Upper lobe of left lung (tissue), 4 donors: Measurements from ENCODE around the gene TBCD.

Source experiments
- EP300 ChIP-seq, 4 donors: sonication (generic); formaldehyde crosslinking; IDR thresholded peaks; one replicate each; pipeline ENCODE4 v1.5.1; 2017; ENCODE audit warnings: antibody characterized with exemption in 4 of 4, control low read depth in 2 of 4
- POLR2A ChIP-seq, 4 donors: fragments of 450-650 bp; IDR thresholded peaks; one replicate each; pipeline ENCODE4 v1.5.1; 2016 to 2017; ENCODE audit warnings: antibody characterized with exemption in 4 of 4, mild to moderate bottlenecking in 2 of 4
- POLR2AphosphoS5 ChIP-seq, 2 donors: sonication (generic); formaldehyde crosslinking; IDR thresholded peaks; one replicate each; pipeline ENCODE4 v1.5.1; 2017; ENCODE audit warnings: antibody characterized with exemption in 2 of 2
- TF ChIP-seq, protein P1 (sequence below), 6 experiments: fragments of 450-650 bp in 4 of 6; fragments of 200-600 bp in 2 of 6; sonication (generic) in 2 of 6; IDR thresholded peaks; one replicate each; pipeline ENCODE4 v1.5.1; 2016 to 2019; ENCODE audit warnings: antibody characterized with exemption in 6 of 6

DNA sequence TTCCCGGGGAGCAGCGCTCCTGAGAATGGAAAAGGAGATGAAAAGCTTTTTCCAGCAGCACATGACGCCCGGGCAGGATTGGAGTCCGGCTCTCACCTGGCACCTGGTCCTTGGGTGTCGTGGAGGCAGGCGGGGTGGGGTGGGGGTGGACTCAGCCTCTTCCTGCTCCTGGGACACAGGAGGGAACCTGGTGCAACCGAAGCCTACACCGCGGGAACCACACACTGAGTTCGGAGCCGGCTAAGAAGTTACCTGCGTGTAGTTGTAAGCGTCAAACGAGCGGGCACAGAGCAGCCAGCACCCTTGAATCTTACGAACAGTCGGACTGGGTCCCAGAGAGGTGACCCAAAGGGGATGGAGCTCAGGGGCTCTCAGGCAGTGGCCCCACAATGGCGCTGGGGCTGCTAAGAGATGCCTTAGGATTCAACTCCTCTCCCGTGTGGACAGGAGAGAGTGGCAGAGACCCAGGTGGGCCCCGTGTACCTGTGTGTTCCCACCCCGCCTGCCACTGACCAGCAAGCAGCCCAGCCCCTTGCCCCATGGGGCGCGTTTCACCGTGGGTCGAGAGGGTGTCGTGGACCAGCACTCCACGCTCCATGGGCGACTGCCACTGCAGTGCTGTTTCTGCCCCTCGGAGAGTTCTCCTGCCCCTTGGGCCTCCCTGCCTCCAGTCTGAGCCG is 221.7 kb downstream of the TBCD start:
- TF ChIP-seq, protein P1, sequence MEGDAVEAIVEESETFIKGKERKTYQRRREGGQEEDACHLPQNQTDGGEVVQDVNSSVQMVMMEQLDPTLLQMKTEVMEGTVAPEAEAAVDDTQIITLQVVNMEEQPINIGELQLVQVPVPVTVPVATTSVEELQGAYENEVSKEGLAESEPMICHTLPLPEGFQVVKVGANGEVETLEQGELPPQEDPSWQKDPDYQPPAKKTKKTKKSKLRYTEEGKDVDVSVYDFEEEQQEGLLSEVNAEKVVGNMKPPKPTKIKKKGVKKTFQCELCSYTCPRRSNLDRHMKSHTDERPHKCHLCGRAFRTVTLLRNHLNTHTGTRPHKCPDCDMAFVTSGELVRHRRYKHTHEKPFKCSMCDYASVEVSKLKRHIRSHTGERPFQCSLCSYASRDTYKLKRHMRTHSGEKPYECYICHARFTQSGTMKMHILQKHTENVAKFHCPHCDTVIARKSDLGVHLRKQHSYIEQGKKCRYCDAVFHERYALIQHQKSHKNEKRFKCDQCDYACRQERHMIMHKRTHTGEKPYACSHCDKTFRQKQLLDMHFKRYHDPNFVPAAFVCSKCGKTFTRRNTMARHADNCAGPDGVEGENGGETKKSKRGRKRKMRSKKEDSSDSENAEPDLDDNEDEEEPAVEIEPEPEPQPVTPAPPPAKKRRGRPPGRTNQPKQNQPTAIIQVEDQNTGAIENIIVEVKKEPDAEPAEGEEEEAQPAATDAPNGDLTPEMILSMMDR (IDR thresholded peaks at IDR 0.05): no peak
- TF ChIP-seq POLR2AphosphoS5 (IDR thresholded peaks at IDR 0.05) (no peak), POLR2A (IDR thresholded peaks at IDR 0.05) (no peak), EP300 (IDR thresholded peaks at IDR 0.05) (no peak)
